ENCODE results near the gene PAH. TPM values are rescaled to one million over a fixed set of nuclear protein-coding genes. Genes with fewer than 3 reads are reported as not detected.
A peak's percentile ranks its signal among the peaks of the same experiment; 100 is the strongest.

The PAH gene
- total and polyA plus RNA-seq, 2 donors from 2014 or later: 8.7 to 193 TPM

- Histone ChIP-seq H3K4me1 (ENCODE audit: control insufficient read depth in 2 of 3, insufficient read depth in 2 of 3, low read depth in 1 of 3, low read length in 3 of 3) (no peaks in the 10 kb centered on the region), H3K9ac (ENCODE audit: low read length in 3 of 3) (no peak overlapping the region), H3K36me3 (ENCODE audit: control insufficient read depth in 2 of 3, insufficient read depth in 3 of 3, low read length in 3 of 3) (no peaks in the 10 kb centered on the region), H3K4me3 (ENCODE audit: low read length in 3 of 3) (peak overlapping the region in 2 of 3 donors; percentile 26 to 72), H3K27ac (ENCODE audit: low read depth in 2 of 2, low read length in 2 of 2) (no peak overlapping the region), H3K27me3 (ENCODE audit: control insufficient read depth, insufficient read depth, low read length) (no peaks in the 10 kb centered on the region), H3K9me3 (ENCODE audit: control insufficient read depth in 2 of 3, insufficient read depth in 1 of 3, low read length in 3 of 3) (no peaks in the 10 kb centered on the region)
- intact Hi-C loops (cut with DNase I): no loop called here
- FAIRE-seq (no peak), DNase-seq (no peak)
- TF ChIP-seq CTCF (IDR thresholded peaks at IDR 0.05; ENCODE audit: borderline replicate concordance, extremely low read depth, insufficient read depth): no peak
Measured at GRCh38 chr12:102912258-102912657, 4.8 kb downstream of the PAH start.

GRCh38 chr12:102911320-102911719 is 5.7 kb downstream of the PAH start:
- Histone ChIP-seq H3K4me1 (ENCODE audit: control insufficient read depth in 2 of 3, insufficient read depth in 2 of 3, low read depth in 1 of 3, low read length in 3 of 3) (no peaks in the 10 kb centered on the region), H3K9me3 (ENCODE audit: control insufficient read depth in 2 of 3, insufficient read depth in 1 of 3, low read length in 3 of 3) (no peaks in the 10 kb centered on the region), H3K27me3 (ENCODE audit: control insufficient read depth, insufficient read depth, low read length) (no peaks in the 10 kb centered on the region), H3K27ac (ENCODE audit: low read depth in 2 of 2, low read length in 2 of 2) (no peak overlapping the region), H3K4me3 (ENCODE audit: low read length in 3 of 3) (peak overlapping the region in 1 of 3 donors; percentile 57), H3K36me3 (ENCODE audit: control insufficient read depth in 2 of 3, insufficient read depth in 3 of 3, low read length in 3 of 3) (no peaks in the 10 kb centered on the region), H3K9ac (ENCODE audit: low read length in 3 of 3) (peak overlapping the region in 1 of 3 donors; percentile 48)
- intact Hi-C loops (cut with DNase I): no loop called here
- TF ChIP-seq CTCF (IDR thresholded peaks at IDR 0.05; ENCODE audit: borderline replicate concordance, extremely low read depth, insufficient read depth): no peak
- FAIRE-seq: no peak
- DNase-seq: no peak

GRCh38 chr12:102910792-102911191 is 6.3 kb downstream of the PAH start:
- DNase-seq: no peak
- H3K4me3 ChIP-seq (ENCODE audit: low read length in 3 of 3): no peak overlapping the region
- no peaks in the 10 kb centered on the region for H3K9me3 ChIP-seq (ENCODE audit: control insufficient read depth in 2 of 3, insufficient read depth in 1 of 3, low read length in 3 of 3)
- no peak overlapping the region for H3K9ac ChIP-seq (ENCODE audit: low read length in 3 of 3)
- intact Hi-C loops (cut with DNase I): no loop called here
- no peak for TF ChIP-seq CTCF (IDR thresholded peaks at IDR 0.05; ENCODE audit: borderline replicate concordance, extremely low read depth, insufficient read depth)
- H3K4me1 ChIP-seq (ENCODE audit: control insufficient read depth in 2 of 3, insufficient read depth in 2 of 3, low read depth in 1 of 3, low read length in 3 of 3): no peaks in the 10 kb centered on the region
- no peak overlapping the region for H3K27ac ChIP-seq (ENCODE audit: low read depth in 2 of 2, low read length in 2 of 2)
- no peak for FAIRE-seq
- no peaks in the 10 kb centered on the region for H3K27me3 ChIP-seq (ENCODE audit: control insufficient read depth, insufficient read depth, low read length)
- H3K36me3 ChIP-seq (ENCODE audit: control insufficient read depth in 2 of 3, insufficient read depth in 3 of 3, low read length in 3 of 3): no peaks in the 10 kb centered on the region

GRCh38 chr12:102910137-102910536 is 6.9 kb downstream of the PAH start:
- intact Hi-C loops (cut with DNase I): no loop called here
- Histone ChIP-seq H3K27ac (ENCODE audit: low read depth in 2 of 2, low read length in 2 of 2) (no peak overlapping the region), H3K27me3 (ENCODE audit: control insufficient read depth, insufficient read depth, low read length) (no peaks in the 10 kb centered on the region), H3K4me1 (ENCODE audit: control insufficient read depth in 2 of 3, insufficient read depth in 2 of 3, low read depth in 1 of 3, low read length in 3 of 3) (no peaks in the 10 kb centered on the region), H3K9ac (ENCODE audit: low read length in 3 of 3) (no peak overlapping the region), H3K9me3 (ENCODE audit: control insufficient read depth in 2 of 3, insufficient read depth in 1 of 3, low read length in 3 of 3) (no peaks in the 10 kb centered on the region), H3K4me3 (ENCODE audit: low read length in 3 of 3) (no peak overlapping the region), H3K36me3 (ENCODE audit: control insufficient read depth in 2 of 3, insufficient read depth in 3 of 3, low read length in 3 of 3) (no peaks in the 10 kb centered on the region)
- no peak for TF ChIP-seq CTCF (IDR thresholded peaks at IDR 0.05; ENCODE audit: borderline replicate concordance, extremely low read depth, insufficient read depth)
- no peak for FAIRE-seq
- no peak for DNase-seq
